ENCODE data around the gene ELANE.
"Not testable (repeated sequence)": the region's sequence is repeated elsewhere in the genome, so short reads cannot be mapped to it uniquely, and the experiment has no call there.

The ELANE gene

DNA sequence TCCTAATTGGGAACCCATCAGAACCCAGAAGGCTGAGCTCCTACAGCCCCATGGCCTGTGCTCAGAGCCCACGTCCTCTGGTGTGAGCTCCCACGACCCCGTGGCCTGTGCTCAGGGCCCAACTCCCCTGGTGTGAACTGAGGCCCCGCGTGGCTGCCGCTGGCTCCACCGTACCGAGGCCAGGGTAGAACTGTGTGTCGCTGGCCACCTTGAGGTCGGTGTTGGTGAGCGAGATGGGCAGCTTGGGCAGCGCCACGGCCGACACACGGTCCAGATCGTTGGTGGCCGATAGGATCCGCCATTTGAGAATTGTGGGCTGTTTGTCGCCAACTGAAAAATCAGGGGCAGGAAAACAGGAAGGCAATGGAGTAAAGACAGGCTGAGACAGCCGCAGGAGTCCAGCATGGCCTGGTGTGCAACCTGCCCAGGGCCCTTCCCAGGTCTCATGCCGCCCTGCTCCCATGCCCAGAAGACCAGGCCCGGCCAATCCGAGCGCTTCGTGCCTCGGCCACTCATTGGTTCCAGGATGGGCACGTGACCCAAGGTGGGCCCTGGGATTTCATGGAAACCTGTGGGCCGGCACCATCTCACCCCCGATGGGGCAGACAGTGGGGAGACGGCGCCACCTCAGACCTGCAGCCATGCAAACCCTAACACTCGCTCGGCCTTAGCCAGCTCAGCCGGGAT, 29.4 kb downstream of the ELANE start:
- DNase-seq: no peak

GRCh38 chr19:882871-883497, 30.9 kb downstream of the ELANE start:
- DNase-seq: no peak

- DNase-seq: peak; percentile 36
These were observed 31.6 kb downstream of the ELANE start for GRCh38 chr19:883661-884211.

DNA sequence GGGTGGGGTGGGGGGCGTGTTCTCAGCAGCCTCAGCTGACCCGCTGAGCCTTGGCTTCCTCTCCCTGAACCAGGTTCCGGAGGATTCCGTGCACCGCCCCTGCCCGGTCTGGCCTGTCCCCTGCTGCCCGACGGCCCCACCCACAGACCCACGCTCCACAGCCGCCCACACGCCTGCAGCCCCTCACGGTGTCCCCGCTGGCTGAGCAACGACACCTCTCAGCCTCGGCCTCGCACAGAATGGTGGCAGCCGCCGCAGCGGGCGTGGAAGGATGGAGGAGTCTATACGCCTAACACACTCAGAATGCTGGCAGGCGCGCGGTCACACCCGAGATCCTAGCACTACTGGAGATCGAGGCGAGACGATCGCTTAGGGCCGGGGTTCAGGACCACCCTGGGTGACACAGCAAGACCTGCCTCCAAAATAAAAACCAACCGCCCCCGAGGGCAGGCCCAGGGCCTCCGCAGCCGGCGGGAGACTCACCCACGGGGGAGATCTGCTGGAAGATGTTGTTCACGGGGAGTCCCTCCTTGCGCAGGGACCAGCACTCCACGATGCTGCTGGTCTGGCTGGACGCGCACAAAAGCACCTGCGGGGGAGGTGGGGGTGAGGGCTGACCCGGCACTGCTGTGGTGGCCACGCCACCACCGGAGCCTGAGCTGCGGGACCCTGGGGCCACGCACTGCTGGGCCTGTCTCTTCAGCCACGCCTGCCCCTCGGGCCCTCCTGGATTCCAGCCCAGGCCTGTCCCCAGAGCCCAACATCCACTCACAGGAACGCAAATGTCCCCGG, 32.5 kb downstream of the ELANE start:
- DNase-seq: no peak

- DNase-seq: no peak
These were observed 33.6 kb downstream of the ELANE start for GRCh38 chr19:885536-886224.

DNA sequence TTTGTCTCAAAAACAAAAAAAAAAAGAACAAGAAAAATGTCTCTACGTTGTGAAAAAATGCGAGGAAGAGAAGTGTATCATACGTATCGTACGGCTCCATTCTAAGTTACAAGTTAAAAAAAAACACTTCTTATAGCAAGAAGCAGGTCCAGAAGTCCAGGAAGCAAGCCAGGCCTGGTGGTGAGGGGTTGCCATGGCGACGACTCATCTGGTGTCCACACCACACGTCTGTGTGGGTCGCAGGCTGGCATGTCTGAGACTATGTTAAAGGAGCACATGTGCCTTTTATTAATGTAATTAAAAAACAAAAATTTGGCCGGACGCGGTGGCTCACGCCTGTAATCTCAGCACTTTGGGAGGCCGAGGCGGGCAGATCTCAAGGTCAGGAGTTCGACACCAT, 35.0 kb downstream of the ELANE start:
- DNase-seq: no peak

- no peak for DNase-seq
These were observed 35.5 kb downstream of the ELANE start for GRCh38 chr19:887599-887998.

- no peak for DNase-seq
These were observed 36.7 kb downstream of the ELANE start for GRCh38 chr19:888581-889385.

GRCh38 chr19:889662-890295, 37.7 kb downstream of the ELANE start:
- DNase-seq: no peak

GRCh38 chr19:890831-891230, 38.7 kb downstream of the ELANE start:
- no peak for DNase-seq

GRCh38 chr19:891421-892200, 39.5 kb downstream of the ELANE start:
- DNase-seq: not testable (repeated sequence)

DNA sequence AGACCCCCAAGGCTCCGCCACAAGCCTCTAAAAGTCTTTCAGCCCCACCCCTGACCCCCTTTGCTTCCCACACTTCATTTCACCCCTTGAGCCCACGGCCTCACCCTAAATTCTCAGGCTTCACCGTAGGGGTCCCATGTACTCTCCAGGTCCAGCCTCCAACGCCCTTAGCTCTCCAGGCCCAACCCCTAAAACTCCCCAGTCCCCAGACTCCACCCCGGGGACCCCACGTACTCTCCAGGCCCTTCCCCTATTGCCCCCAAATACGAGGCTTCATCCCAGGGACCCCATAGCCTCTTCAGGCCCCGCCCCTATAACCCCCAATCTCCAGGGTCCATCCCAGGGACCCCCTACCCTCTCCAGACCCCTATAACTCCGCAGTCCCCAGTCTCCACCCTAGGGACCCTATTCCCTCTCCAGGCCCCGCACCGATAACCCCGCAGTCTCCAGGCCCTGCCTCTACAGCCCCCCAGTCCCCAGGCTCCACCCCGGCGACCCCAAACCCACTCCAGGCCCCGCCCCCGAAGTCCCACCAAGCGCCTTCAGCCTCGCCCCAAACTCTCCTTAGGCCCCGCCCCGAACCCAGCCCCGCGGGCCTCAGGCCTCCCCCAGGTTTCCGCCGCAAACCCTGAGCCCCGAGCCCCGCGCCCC, 40.3 kb downstream of the ELANE start:
- DNase-seq: no peak

DNA sequence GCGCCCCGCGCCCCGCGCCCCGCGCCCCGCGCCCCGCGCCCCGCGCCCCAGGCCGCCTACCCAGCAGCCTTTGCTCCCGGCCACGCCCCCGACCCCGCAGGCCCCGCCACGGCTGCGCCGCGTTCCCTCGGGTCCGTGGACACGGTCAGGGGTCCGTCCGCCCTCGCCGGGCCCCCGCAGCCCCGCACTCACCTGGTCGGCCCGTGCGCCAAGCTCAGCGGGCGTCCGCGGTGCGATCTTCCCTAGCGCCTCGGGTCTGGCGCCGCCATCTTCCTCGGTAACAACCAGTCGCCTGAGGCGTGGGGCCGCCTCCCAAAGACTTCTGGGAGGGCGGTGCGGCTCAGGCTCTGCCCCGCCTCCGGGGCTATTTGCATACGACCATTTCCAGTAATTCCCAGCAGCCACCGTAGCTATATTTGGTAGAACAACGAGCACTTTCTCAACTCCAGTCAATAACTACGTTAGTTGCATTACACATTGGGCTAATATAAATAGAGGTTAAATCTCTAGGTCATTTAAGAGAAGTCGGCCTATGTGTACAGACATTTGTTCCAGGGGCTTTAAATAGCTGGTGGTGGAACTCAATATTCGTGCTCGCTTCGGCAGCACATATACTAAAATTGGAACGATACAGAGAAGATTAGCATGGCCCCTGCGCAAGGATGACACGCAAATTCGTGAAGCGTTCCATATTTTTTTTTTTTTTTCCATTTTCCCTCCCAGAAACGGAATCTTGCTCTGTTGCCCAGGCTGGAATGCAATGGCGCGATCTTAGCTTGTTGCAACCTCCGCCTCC, 41.0 kb downstream of the ELANE start, which contains the start of the genes MED16 and RNU6-9:
MED16 (minus strand) TSS at position 294 of the 796 bp plus-strand sequence. CDS start 2,056 bp downstream, outside the sequence.
RNU6-9 (plus strand) TSS at position 591 of the 796 bp plus-strand sequence.
- peak; percentile 94 for DNase-seq

GRCh38 chr19:896434-896833, 44.3 kb downstream of the ELANE start:
- no peak for DNase-seq

DNA sequence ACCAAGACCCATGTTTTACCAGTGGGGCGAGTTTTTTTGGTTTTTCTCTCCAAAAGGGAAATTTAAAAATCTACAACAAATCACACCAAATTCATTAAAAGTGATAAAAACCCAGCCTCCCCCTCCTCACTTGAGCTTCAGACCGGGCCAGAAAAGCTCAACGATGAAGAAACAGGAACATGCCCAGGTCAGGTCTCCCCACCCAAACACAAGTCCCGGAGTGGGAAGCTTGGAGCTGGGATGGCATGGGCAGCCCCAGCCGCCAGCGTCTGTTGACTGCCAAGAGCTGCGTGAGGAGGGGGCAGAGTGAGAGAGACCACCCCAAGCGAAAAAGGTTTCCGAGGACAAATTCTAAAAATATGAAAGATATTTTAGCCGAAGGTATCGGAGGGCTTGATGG, 44.9 kb downstream of the ELANE start:
- DNase-seq: no peak

DNA sequence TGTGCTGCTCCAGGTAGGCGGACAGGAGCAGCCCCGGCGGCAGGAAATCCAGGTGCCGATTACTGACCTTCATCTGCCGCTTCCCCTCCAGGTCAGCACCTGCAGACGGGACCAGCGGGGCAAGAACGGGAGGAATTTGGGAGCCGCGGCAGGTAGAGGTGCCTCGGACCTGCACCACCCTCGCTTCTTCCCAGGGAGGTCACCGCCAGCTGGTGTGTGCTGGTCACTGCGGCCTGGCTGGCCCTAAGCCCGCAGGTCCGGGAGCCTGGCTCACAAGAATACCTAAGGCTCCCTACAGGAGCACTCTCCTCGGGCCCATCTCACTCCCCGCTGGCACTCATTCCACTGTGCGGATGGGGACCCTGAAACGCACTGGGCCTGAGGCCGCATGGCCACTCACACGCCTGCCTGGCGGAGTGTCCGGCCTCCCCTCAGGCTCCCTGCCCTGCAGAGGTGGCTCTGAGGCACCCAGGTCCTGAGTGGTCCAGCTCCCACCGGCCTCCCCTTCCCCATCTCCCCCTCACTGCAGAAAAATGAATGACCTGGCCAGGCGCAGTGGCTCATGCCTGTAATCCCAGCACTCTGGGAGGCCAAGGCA, 45.4 kb downstream of the ELANE start:
- DNase-seq: no peak

- peak; percentile 97 for DNase-seq
These were observed 46.6 kb downstream of the ELANE start for GRCh38 chr19:898663-899062.

GRCh38 chr19:899336-900042, 47.4 kb downstream of the ELANE start:
- no peak for DNase-seq
